Subcutaneous abdominal adipose tissue (tissue), 5 donors: ENCODE measurements around the gene KCNN4.

ENCODE experiments used
- H3K27ac ChIP-seq: one replicate; pipeline ENCODE4 v1.7.0; 2013; ENCODE audit warnings: low read depth, mild to moderate bottlenecking, inconsistent platforms, low read length, moderate library complexity
- H3K27me3 ChIP-seq, 5 donors: one replicate each; pipeline ENCODE4 v1.7.0; 2013; ENCODE audit warnings: low read length in 5 of 5, inconsistent platforms in 1 of 5; ENCODE audit not compliant: control insufficient read depth in 5 of 5, insufficient read depth in 4 of 5
- H3K36me3 ChIP-seq, 5 donors: one replicate each; pipeline ENCODE4 v1.7.0; 2013; ENCODE audit warnings: low read length in 5 of 5; ENCODE audit not compliant: control insufficient read depth in 5 of 5, insufficient read depth in 5 of 5
- H3K4me1 ChIP-seq, 5 donors: one replicate each; pipeline ENCODE4 v1.7.0; 2013; ENCODE audit warnings: low read length in 5 of 5, mild to moderate bottlenecking in 3 of 5, moderate library complexity in 1 of 5; ENCODE audit not compliant: control insufficient read depth in 5 of 5, insufficient read depth in 5 of 5
- H3K4me3 ChIP-seq, 5 donors: one replicate each; pipeline ENCODE4 v1.7.0; 2013; ENCODE audit warnings: low read length in 5 of 5, low read depth in 1 of 5
- H3K9ac ChIP-seq, 5 donors: one replicate each; pipeline ENCODE4 v1.7.0; 2013; ENCODE audit warnings: low read length in 5 of 5, mild to moderate bottlenecking in 4 of 5, moderate library complexity in 3 of 5
- H3K9me3 ChIP-seq, 5 donors: one replicate each; pipeline ENCODE4 v1.7.0; 2013; ENCODE audit warnings: low read length in 5 of 5; ENCODE audit not compliant: control insufficient read depth in 5 of 5
- donor health status: healthy.
- donor health status: healthy.
- donor health status: healthy.
- donor health status: healthy.
- donor health status: healthy.

The KCNN4 gene

GRCh38 chr19:43802216-43802951, 21.6 kb upstream of the KCNN4 start, which contains the start of gene LYPD5:
Gene LYPD5 (minus strand): TSS chr19:43802447. CDS start chr19:43802380, 67 bp downstream.
- Histone ChIP-seq H3K36me3 (no peaks in the 10 kb centered on the region), H3K27ac (no peak within 1 kb of the TSS), H3K9me3 (no peaks in the 10 kb centered on the region), H3K27me3 (peaks cover 9 to 16% (median 15%) of the 10 kb centered on the region in 5 donors), H3K4me3 (no peak within 1 kb of the TSS), H3K9ac (no peak within 1 kb of the TSS), H3K4me1 (peaks cover 0 to 11% (median 10%) of the 10 kb centered on the region in 5 donors)

GRCh38 chr19:43799502-43800142, 18.8 kb upstream of the KCNN4 start:
- Histone ChIP-seq H3K27me3 (peaks cover 15 to 32% (median 17%) of the 10 kb centered on the region in 5 donors), H3K36me3 (no peaks in the 10 kb centered on the region), H3K4me1 (peaks cover 0 to 11% (median 10%) of the 10 kb centered on the region in 5 donors), H3K9ac (no peak overlapping the region), H3K27ac (no peak overlapping the region), H3K4me3 (no peak overlapping the region), H3K9me3 (peaks cover 4 to 14% (median 13%) of the 10 kb centered on the region in 5 donors)

GRCh38 chr19:43798546-43799409, 18.0 kb upstream of the KCNN4 start:
- Histone ChIP-seq H3K4me3 (peak overlapping the region; percentile 41 to 67 (median 59)), H3K9ac (peak overlapping the region in 2 of 5 donors; percentile 31 to 35), H3K36me3 (no peaks in the 10 kb centered on the region), H3K27ac (no peak overlapping the region), H3K4me1 (peaks cover 0 to 11% (median 10%) of the 10 kb centered on the region in 5 donors), H3K27me3 (peaks cover 15 to 32% (median 17%) of the 10 kb centered on the region in 5 donors), H3K9me3 (peaks cover 4 to 14% (median 13%) of the 10 kb centered on the region in 5 donors)

- Histone ChIP-seq H3K9ac (no peak overlapping the region), H3K4me1 (peaks cover 0 to 11% (median 10%) of the 10 kb centered on the region in 5 donors), H3K4me3 (peak overlapping the region in 3 of 5 donors; percentile 52 to 67 (median 60)), H3K27me3 (peaks cover 15 to 33% (median 17%) of the 10 kb centered on the region in 5 donors), H3K27ac (no peak overlapping the region), H3K36me3 (no peaks in the 10 kb centered on the region), H3K9me3 (peaks cover 4 to 14% (median 13%) of the 10 kb centered on the region in 5 donors)
These were observed 17.3 kb upstream of the KCNN4 start for GRCh38 chr19:43798026-43798545.

GRCh38 chr19:43797556-43797955, 16.8 kb upstream of the KCNN4 start:
- H3K9me3 ChIP-seq: peaks cover 4 to 14% (median 13%) of the 10 kb centered on the region in 5 donors
- peaks cover 0 to 11% (median 10%) of the 10 kb centered on the region in 5 donors for H3K4me1 ChIP-seq
- no peak overlapping the region for H3K27ac ChIP-seq
- H3K27me3 ChIP-seq: peaks cover 15 to 33% (median 17%) of the 10 kb centered on the region in 5 donors
- no peak overlapping the region for H3K9ac ChIP-seq
- H3K36me3 ChIP-seq: no peaks in the 10 kb centered on the region
- no peak overlapping the region for H3K4me3 ChIP-seq

- H3K4me3 ChIP-seq: no peak overlapping the region
- H3K4me1 ChIP-seq: peaks cover 0 to 11% (median 10%) of the 10 kb centered on the region in 5 donors
- H3K27ac ChIP-seq: no peak overlapping the region
- H3K27me3 ChIP-seq: peaks cover 15 to 33% (median 17%) of the 10 kb centered on the region in 5 donors
- H3K9ac ChIP-seq: no peak overlapping the region
- no peaks in the 10 kb centered on the region for H3K36me3 ChIP-seq
- H3K9me3 ChIP-seq: peaks cover 4 to 14% (median 13%) of the 10 kb centered on the region in 5 donors
These were observed 16.3 kb upstream of the KCNN4 start for GRCh38 chr19:43797118-43797517.

GRCh38 chr19:43790587-43790986, 9.8 kb upstream of the KCNN4 start:
- Histone ChIP-seq H3K27ac (no peak overlapping the region), H3K36me3 (no peaks in the 10 kb centered on the region), H3K9me3 (peaks cover 0 to 6% (median 4%) of the 10 kb centered on the region in 5 donors), H3K4me1 (no peaks in the 10 kb centered on the region), H3K4me3 (no peak overlapping the region), H3K9ac (no peak overlapping the region), H3K27me3 (peaks cover 0 to 3% (median 2%) of the 10 kb centered on the region in 5 donors)

- no peaks in the 10 kb centered on the region for H3K9me3 ChIP-seq
- peaks cover 2 to 11% (median 7%) of the 10 kb centered on the region in 5 donors for H3K4me1 ChIP-seq
- H3K36me3 ChIP-seq: no peaks in the 10 kb centered on the region
- peaks cover 0 to 2% (median 0%) of the 10 kb centered on the region in 5 donors for H3K27me3 ChIP-seq
- H3K27ac ChIP-seq: no peak overlapping the region
- H3K9ac ChIP-seq: no peak overlapping the region
- H3K4me3 ChIP-seq: no peak overlapping the region
These were observed 8.3 kb upstream of the KCNN4 start for GRCh38 chr19:43789029-43789428.

GRCh38 chr19:43786665-43787064, 5.9 kb upstream of the KCNN4 start:
- Histone ChIP-seq H3K4me3 (no peak overlapping the region), H3K27me3 (peaks cover 2 to 9% (median 6%) of the 10 kb centered on the region in 5 donors), H3K36me3 (no peaks in the 10 kb centered on the region), H3K4me1 (peaks cover 2 to 11% (median 7%) of the 10 kb centered on the region in 5 donors), H3K27ac (no peak overlapping the region), H3K9ac (no peak overlapping the region), H3K9me3 (no peaks in the 10 kb centered on the region)
